Right renal pelvis (tissue), 4 donors: ENCODE data around the gene GIT2. TPM values are rescaled to one million over a fixed set of nuclear protein-coding genes. Genes with fewer than 3 reads are reported as not detected.

Source experiments
- DNase-seq, 4 donors: peaks; one replicate each; pipeline ENCODE4 v3.0.0-alpha.2; 2013; ENCODE audit warnings: low read depth in 4 of 4, low spot score in 3 of 4, missing footprints in 1 of 4
- polyA plus RNA-seq, 4 donors: library from polyadenylated mRNA; unstranded; fragments of 120-200 nt; gene quantifications; one replicate each; pipeline ENCODE4 v1.2.1, GENCODE V29; 2013; ENCODE audit not compliant: insufficient read length in 4 of 4

The GIT2 gene
- polyA plus RNA-seq, 4 donors: 31.6 to 44.1 (median 34.2) TPM

GRCh38 chr12:109982210-109982609 is 14.0 kb downstream of the GIT2 start:
- DNase-seq: no peak

GRCh38 chr12:109981311-109981710 is 14.9 kb downstream of the GIT2 start:
- no peak for DNase-seq

DNA sequence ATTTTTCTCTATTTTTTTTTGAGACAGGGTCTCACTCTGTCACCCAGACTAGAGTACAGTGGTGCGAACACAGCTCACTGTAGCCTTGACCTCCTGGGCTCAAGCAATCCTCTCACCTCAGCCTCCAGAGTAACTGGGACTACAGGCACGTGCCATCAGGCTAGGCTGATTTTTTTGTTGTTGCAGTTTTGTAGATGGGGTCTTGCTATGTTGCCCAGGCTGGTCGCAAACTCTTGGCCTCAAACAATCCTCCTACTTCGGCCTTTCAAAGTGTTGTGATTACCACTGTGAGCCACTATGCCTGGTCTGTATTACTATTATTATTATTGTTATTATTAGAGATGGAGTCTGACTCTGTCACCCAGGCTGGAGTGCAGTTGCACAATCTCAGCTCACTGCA is 23.3 kb downstream of the GIT2 start:
- DNase-seq: no peak

DNA sequence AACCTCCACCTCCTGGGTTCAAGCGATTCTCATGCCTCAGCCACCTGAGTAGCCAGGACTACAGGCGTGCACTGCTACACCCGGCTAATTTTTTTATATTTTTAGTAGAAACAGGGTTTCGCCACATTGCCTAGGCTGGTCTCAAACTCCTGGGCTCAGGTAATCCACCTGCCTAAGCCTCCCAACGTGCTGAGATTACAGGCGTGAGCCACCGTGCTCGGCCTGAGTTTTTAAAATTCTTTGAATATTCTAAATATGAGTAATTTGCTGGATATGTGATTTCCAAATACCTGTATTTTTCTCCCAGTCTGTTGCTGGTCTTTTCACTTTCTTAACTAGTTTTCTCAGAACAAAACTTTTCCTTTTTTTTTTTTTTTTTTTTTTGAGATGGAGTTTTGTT is 27.4 kb downstream of the GIT2 start:
- no peak for DNase-seq

DNA sequence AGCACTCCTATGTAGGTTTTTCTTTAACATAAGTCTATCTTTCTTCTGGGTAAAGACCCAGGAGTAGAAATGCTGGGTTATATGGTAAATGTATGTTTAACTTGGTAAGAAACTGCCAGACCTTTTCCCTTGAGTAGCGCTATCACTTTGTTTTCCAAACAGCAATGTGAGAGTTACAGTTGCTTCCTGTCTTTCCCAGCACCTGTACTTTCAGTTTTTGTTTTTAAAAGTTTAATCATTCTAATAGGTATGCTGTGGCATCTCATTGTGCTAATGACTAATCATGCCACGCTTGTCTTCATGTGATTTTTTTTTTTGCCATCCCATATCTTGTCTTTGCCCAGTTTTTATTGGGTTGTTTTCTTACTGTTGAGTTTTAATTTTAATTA is 28.1 kb downstream of the GIT2 start:
- no peak for DNase-seq

DNA sequence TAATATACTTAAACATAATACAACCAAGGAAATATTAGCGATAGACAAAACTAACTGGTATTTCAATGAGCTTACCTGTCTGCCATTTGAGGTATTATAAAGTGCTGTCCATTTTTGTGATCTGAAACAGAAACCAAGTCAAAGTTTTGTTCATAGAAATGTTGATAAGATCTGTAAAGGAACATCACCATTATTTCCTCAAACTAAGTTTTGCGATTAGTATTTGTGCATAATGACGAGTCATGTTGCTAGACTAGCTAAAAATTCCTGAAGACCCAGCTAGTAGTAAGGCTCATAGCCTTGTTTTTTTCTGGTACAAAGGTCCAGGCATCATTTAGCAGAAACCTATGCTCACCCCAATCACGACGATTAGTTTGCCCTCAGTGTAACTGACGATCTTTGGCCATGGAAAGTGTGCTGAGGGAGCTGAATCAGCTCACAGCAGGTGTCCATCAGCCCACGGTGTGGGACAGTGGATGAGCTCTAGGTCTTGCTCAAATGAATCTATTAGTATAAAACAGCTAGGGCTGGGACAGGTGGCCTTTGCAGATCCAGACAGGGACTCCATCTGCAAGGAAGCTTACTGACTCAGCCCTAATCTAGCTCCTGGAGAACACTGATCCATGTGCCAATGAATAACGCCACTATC is 28.7 kb downstream of the GIT2 start:
- DNase-seq: no peak

DNA sequence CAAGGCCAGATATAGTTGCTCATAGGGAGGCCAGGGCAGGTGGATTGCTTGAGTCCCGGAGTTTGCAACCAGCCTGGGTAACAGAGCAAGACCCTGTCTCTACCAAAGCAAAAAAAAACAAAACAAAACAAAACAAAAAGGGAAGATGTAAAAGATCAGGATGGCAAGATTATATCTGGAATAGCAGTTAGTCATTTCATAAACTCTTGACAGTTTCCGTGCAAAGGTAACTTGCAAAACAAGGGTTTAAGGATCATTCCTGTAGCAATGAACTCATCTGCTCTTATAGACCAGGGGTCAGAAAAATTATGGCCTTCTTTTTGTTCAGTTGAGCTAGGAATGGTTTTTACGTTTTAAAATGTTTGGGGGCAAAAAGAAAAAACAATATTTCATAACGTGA is 29.6 kb downstream of the GIT2 start:
- no peak for DNase-seq

DNA sequence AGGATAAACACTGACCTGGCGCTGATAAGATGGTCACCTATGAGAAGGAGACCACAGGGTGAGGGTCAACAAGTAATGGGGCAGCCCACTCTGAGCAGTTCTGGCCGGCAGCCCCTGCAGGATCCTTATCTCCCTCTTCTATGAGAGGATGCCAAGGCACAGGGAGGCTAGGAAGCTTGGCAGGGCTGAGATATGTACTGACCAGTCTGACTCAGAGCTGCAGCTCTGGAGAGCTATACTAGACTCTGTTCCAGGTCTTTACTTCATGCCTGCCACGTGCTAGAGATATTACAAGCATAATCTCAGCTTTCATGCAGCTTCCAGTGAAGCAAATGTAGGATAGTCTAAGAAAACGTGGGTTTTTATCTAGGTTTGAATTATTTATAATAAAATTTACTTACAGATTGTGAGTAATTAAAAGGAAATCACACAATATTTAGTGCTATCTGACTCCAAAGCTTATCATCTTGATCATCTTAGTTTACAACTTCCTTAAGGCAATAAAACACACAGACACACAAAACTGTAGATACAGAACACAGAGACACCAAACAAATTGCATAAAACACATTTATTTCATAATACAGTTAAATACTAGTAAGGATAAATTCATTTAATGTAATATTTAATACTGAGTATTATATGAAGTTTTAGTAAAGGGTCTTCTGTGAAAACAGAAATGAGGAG is 32.3 kb downstream of the GIT2 start:
- no peak for DNase-seq

GRCh38 chr12:109963330-109963729 is 32.8 kb downstream of the GIT2 start:
- no peak for DNase-seq

- no peak for DNase-seq
Measured at GRCh38 chr12:109962398-109962797, 33.8 kb downstream of the GIT2 start.

- no peak for DNase-seq
Measured at GRCh38 chr12:109961612-109962011, 34.6 kb downstream of the GIT2 start.

DNA sequence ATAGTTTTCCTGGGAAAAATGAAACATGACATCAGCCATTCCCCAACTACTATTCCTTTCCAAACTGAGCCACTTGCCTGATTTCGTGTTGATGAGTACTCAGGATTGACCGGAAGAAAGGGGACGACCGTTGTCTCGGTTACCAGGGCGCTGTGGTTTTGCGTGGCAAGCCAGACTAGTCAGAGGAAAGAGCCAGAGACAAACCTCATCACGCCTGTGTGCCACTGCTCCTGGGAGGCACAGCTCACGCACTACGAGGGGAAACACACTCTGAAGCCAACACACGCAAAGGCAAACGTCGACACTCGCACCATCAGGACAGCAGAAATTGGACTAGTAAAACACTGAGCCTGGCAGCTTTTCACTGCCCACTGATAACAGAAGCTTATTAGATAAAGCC is 35.0 kb downstream of the GIT2 start:
- no peak for DNase-seq

DNA sequence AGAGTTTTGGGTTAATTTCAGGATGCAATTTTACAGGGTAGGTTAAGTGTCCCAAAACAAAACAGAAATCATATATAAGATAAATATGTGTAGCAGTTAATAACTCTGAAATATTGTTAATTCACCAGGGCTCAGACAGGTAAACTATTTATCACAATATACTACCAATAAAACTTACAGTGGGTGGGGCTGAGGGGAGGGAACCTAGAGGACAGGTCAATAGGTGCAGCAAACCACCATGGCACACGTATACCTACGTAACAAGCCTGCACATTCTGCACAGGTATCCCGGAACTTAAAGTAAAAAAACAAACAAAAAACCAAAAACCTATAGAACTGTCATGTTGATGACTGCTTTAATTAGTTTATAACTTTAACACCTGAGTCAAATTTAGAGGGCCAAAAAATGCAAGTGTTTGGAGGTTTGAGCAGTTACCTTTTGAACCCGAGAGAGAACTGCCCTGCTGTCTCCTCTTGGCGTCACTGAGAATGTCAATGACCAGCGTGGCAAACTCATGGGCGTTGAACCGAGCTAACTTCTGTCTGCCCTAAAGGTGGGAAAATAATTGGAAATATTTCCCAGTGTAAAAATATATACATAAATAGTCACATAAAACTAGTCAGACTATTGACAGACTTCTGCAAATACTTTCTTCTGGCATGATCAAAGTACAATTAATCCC is 36.6 kb downstream of the GIT2 start:
- no peak for DNase-seq

DNA sequence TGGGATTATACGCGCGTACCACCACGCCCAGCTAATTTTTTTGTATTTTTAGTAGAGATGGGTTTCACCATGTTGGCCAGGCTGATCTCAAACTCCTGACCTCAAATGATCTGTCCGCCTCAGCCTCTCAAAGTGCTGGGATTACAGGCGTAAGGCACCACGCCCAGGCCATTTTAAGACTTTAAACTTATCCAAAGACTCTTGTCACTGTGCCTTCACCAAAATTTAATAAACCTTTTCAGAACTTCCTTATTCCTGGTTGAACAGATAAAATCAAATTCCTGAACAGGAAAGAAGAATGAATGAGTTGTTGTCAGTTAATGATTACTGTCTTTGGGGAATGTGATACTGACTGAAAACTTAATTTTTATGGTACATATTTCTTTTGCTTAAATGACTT is 37.8 kb downstream of the GIT2 start:
- no peak for DNase-seq

- DNase-seq: no peak
Measured at GRCh38 chr12:109953656-109954055, 42.5 kb downstream of the GIT2 start.

GRCh38 chr12:109952873-109953272 is 43.3 kb downstream of the GIT2 start:
- no peak for DNase-seq

DNA sequence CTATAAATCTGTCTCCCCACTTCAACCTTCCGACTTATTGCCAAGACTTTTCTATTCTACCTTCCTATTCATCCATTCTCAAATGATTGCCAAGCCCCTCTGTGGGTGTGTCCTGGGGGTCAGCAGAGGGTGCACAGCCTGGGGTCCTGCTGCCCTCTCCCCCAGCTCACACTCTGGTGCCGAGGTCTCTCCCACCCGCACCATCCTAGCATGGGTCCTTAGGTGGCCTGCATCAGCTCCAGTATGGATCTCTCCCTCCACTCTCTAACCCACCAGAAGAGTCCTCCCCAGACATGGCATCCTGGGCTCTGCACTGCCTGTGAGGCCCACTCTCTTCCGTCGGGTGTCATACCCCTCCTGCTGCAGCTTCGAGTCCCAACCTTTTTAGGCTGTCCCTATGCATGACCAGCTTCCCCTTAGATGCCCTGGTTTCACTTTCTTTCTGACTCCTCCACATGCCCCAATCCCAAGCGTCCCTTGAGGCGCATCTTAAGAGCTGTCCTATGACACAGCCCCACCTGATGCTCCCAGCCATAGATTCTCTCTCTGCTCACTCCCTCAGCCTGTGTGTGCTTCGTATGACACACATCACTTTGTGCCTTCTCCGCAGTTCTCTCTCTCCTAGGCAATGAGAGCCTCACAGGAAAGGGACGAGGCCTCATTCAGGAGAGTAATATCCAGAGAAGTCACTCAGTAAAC is 43.9 kb downstream of the GIT2 start:
- no peak for DNase-seq

DNA sequence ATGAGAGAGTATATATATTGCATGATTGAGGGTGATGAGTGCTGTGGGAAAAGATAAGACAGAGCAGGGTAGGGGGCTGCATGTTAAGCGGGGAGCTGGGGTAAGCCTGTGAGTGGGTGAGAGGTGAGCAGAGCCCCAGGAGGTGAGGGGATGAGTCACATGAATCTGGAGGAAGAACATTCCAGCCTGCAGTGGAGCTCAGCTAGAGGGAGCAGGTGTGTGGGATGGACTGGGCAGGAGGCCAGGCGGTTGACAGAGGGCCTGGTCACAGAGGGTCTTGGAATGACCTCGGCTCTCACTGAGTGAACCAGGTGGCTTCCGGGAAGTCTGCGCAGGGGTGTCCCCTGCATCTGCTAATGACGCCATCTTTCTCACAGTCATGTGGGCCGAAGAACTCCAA is 44.4 kb downstream of the GIT2 start:
- no peak for DNase-seq

GRCh38 chr12:109951136-109951535 is 45.0 kb downstream of the GIT2 start:
- DNase-seq: no peak

GRCh38 chr12:109950625-109951024 is 45.5 kb downstream of the GIT2 start:
- no peak for DNase-seq

DNA sequence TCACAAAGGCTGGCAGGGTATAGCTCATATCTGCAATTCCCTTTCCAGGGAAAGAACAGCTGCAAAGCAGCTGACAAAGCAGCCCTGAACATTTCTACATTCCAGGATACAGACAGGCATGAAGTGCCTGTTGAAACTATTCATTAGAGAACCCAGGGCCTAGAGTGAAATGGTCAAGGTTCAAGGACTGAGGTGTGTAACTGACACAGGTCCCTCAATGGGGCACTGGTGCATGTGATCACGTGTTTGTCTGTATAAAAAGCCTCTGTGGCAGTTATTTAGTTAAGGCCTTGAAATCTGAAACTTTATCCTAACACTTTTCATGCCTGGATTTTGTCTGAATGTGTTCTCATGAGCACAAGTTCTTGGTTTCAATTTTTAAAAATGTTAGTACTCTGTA is 47.1 kb downstream of the GIT2 start:
- DNase-seq: peak in 2 of 4 donors; percentile 47 to 63
